HFFc6 (cell line): ENCODE data around the gene THRB. TPM values are rescaled to one million over a fixed set of nuclear protein-coding genes. Genes with fewer than 3 reads are reported as not detected.

ENCODE experiments used
- DNase-seq: peaks from one replicate; pipeline ENCODE4 v3.0.0-alpha.2; 2018
- H3K27ac Mint-ChIP-seq: 2 replicates; pipeline ENCODE4 v1.8.0; 2020; ENCODE audit warnings: mild to moderate bottlenecking, mixed read lengths
- H3K27me3 Mint-ChIP-seq: 2 replicates; pipeline ENCODE4 v1.8.0; 2021; ENCODE audit warnings: mild to moderate bottlenecking, moderate library complexity, mixed read lengths; ENCODE audit not compliant: insufficient read depth
- H3K36me3 Mint-ChIP-seq: 2 replicates; pipeline ENCODE4 v1.8.0; 2021; ENCODE audit warnings: low read depth, mixed read lengths
- H3K4me1 Mint-ChIP-seq: 2 replicates; pipeline ENCODE4 v1.8.0; 2020; ENCODE audit warnings: low read depth, mixed read lengths
- H3K4me3 Mint-ChIP-seq: 2 replicates; pipeline ENCODE4 v1.8.0; 2020; ENCODE audit warnings: mild to moderate bottlenecking, moderate library complexity, mixed read lengths
- H3K9me3 Mint-ChIP-seq: 2 replicates; pipeline ENCODE4 v1.8.0; 2020; ENCODE audit warnings: mild to moderate bottlenecking, mixed read lengths
- total RNA-seq, 6 experiments: library from RNA; stranded (reverse); fragmentation: NEBNext Ultra II Directional; extraction: Animal tissue kit (Norgen Biotek cat#: 25700); gene quantifications; 2 replicates in 1 of 6; 3 replicates in 5 of 6; pipeline ENCODE4 v1.2.3, GENCODE V29; 2021
- TF ChIP-seq, protein P1 (sequence below): fragments of 200-600 bp; sonication (generic); IDR thresholded peaks from 2 replicates; pipeline ENCODE4 v1.5.0; 2021; ENCODE audit warnings: antibody characterized with exemption, mild to moderate bottlenecking

The THRB gene
- total RNA-seq, 6 experiments from 2014 or later: not detected

DNA sequence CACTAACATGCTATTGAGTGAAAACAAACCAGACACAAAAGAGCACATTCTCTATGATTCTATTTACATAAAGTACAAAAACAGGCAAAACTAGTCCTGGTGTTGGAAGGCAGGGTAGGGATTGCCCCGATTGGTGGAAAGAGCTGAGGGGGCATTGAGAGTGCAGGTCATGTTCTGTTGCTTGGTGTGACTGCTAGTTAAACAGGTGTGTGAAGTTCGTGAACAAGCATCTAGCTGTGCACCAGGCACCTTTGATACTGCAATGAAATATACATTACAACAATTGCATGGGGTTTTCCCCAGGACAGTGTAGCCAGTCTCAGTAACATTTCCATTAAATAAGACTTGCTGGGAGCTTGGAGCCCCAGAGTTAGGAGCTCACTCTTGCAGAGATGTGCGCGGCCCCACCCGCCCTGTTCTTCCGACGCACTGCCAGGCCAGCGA is 26.3 kb upstream of the THRB start:
- H3K27ac Mint-ChIP-seq: no peak overlapping the region
- no peaks in the 10 kb centered on the region for H3K36me3 Mint-ChIP-seq
- no peaks in the 10 kb centered on the region for H3K4me1 Mint-ChIP-seq
- H3K4me3 Mint-ChIP-seq: no peak overlapping the region
- peaks cover 4% of the 10 kb centered on the region; the same call in 1 of the 2 replicates for H3K9me3 Mint-ChIP-seq
- TF ChIP-seq, protein P1, sequence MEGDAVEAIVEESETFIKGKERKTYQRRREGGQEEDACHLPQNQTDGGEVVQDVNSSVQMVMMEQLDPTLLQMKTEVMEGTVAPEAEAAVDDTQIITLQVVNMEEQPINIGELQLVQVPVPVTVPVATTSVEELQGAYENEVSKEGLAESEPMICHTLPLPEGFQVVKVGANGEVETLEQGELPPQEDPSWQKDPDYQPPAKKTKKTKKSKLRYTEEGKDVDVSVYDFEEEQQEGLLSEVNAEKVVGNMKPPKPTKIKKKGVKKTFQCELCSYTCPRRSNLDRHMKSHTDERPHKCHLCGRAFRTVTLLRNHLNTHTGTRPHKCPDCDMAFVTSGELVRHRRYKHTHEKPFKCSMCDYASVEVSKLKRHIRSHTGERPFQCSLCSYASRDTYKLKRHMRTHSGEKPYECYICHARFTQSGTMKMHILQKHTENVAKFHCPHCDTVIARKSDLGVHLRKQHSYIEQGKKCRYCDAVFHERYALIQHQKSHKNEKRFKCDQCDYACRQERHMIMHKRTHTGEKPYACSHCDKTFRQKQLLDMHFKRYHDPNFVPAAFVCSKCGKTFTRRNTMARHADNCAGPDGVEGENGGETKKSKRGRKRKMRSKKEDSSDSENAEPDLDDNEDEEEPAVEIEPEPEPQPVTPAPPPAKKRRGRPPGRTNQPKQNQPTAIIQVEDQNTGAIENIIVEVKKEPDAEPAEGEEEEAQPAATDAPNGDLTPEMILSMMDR: no peak
- H3K27me3 Mint-ChIP-seq: peaks cover 3% of the 10 kb centered on the region; the same call in 1 of the 2 replicates
- DNase-seq: no peak

DNA sequence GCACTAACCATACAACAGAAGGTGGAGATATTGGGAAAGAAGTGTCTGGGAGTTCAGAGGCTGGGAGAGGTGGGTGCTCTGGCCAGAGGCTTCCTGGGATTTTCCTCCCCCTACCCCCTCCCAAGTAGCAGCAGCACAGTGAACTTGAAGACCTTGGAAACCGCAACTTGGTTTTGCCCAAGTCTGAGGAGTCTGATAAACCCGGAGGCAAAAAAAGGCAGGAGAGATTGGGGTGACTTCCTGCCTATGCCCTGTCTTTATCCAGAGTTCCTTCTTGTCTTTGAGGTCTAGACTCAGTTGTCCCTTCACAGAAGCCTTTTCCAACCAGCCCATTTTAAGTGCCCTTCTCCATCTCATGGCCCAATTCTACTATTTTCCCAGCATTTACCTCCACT is 25.4 kb upstream of the THRB start:
- H3K4me1 Mint-ChIP-seq: no peaks in the 10 kb centered on the region

DNA sequence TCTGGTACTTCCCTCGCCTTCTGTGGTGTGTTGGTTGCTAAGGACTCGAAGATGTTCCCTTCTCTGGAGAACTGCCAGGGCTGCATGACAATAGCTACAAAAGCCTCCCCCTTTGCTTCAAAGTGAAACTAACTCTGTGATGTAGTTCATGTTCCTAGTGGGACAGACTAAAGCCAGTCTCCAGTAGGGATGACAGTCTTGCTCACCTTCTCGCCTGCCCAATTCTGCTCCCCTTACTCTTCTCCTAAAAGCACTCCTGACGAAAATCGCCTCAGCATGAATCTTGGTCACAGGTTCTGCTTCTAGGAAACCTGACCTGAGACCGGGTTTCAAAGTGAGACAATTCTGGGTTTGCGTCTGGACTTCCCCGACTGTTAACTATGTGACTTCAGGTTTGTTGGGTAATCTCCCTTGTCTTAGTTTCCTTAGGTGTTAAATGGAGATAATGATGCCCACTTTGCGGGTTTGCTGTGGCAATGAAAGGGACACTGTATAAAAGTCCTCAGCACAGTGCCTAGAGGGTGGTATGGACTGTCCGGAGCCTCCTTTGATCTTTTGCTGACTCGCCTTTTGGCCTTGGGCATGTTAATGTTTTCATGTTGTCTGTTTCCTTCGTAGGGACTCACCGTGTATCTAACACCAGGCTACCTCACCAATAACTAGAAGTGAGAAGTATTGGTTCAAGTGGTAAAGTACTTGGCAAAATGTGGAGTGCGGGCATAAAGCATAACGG is 24.9 kb upstream of the THRB start:
- no peak for DNase-seq
- peak overlapping the region; percentile 24; the same call in 1 of the 2 replicates for H3K4me3 Mint-ChIP-seq
- no peak overlapping the region for H3K27ac Mint-ChIP-seq
- peaks cover 4% of the 10 kb centered on the region; the same call in 1 of the 2 replicates for H3K9me3 Mint-ChIP-seq
- TF ChIP-seq, protein P1: no peak
- H3K36me3 Mint-ChIP-seq: no peaks in the 10 kb centered on the region
- peaks cover 3% of the 10 kb centered on the region; the same call in 1 of the 2 replicates for H3K27me3 Mint-ChIP-seq
- H3K4me1 Mint-ChIP-seq: no peaks in the 10 kb centered on the region

More for the DNA sequence above, 25.4 kb upstream of the THRB start:
- peaks cover 4% of the 10 kb centered on the region; the same call in 1 of the 2 replicates for H3K9me3 Mint-ChIP-seq
- TF ChIP-seq, protein P1: no peak
- H3K27me3 Mint-ChIP-seq: peaks cover 3% of the 10 kb centered on the region; the same call in 1 of the 2 replicates
- H3K36me3 Mint-ChIP-seq: no peaks in the 10 kb centered on the region
- DNase-seq: no peak
- no peak overlapping the region for H3K27ac Mint-ChIP-seq
- H3K4me3 Mint-ChIP-seq: no peak overlapping the region

DNA sequence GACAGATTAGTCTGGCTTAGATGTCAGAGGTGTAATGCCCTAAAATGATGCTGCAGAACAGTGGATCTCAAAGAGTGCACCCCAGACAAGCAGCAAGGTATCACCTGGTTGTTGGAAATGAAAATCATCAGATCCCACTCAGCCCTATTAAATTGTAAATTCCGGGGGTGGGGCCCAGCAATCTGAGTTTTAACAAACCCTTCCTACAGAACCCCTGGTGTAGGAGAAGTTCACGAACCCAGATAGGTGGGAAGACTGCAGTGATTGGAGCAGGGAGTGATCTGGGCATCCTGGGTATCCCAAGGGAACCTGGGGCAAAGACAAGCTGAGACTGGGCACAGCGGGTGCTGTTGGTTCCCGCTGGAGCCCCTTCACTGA is 24.3 kb upstream of the THRB start:
- Mint-ChIP-seq H3K4me3 (no peak overlapping the region), H3K9me3 (peaks cover 4% of the 10 kb centered on the region; the same call in 1 of the 2 replicates), H3K27me3 (peaks cover 3% of the 10 kb centered on the region; the same call in 1 of the 2 replicates), H3K36me3 (no peaks in the 10 kb centered on the region), H3K27ac (no peak overlapping the region), H3K4me1 (no peaks in the 10 kb centered on the region)
- TF ChIP-seq, protein P1: no peak
- no peak for DNase-seq

DNA sequence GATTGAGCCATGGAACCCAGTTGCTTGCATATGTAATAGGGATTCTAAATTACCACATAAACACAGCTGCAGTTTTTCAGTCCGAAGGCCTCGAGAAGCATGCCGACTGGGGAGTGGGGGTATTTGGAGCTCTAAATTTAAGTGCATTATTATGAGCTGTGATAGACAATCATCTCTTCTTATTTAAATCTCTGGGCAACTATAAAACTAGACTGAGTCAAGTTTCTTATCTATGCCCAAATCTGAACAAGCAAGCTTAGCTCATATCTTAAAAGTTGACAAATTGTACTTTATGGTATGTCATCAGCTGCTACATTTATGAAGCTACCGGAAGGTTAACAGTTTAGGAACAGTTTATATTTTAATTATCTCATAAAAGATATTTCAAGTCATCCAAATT is 19.5 kb upstream of the THRB start:
- no peak overlapping the region for H3K27ac Mint-ChIP-seq
- no peaks in the 10 kb centered on the region; the same call in none of the 2 replicates for H3K27me3 Mint-ChIP-seq
- no peaks in the 10 kb centered on the region for H3K4me1 Mint-ChIP-seq
- H3K4me3 Mint-ChIP-seq: no peak overlapping the region
- H3K9me3 Mint-ChIP-seq: peaks cover 5% of the 10 kb centered on the region
- no peak for DNase-seq
- no peaks in the 10 kb centered on the region; the same call in 1 of the 2 replicates for H3K36me3 Mint-ChIP-seq
- TF ChIP-seq, protein P1: no peak
